Mucosa of descending colon (tissue), 3 donors: ENCODE results near the gene PANX2. TPM values are rescaled to one million over a fixed set of nuclear protein-coding genes. Genes with fewer than 3 reads are reported as not detected.

Experiments
- ATAC-seq: fragments of 200-7000 bp; cut with Tn5 transposase; one replicate; pipeline ENCODE4 v1.9.1; 2020; ENCODE audit warnings: mild to moderate bottlenecking, moderate library complexity
- DNase-seq, 3 donors: peaks; one replicate each; pipeline ENCODE4 v3.0.0-alpha.2; 2020
- H3K36me3 ChIP-seq: fragments of 200-600 bp; one replicate; pipeline ENCODE4 v1.8.0; 2021; ENCODE audit warnings: low read depth, mild to moderate bottlenecking
- H3K4me1 ChIP-seq: fragments of 200-600 bp; one replicate; pipeline ENCODE4 v1.8.0; 2021; ENCODE audit warnings: low read depth, mild to moderate bottlenecking
- H3K4me3 ChIP-seq: fragments of 200-600 bp; one replicate; pipeline ENCODE4 v1.8.0; 2021; ENCODE audit warnings: mild to moderate bottlenecking
- H3K9me3 ChIP-seq: fragments of 200-600 bp; one replicate; pipeline ENCODE4 v1.8.0; 2021; ENCODE audit warnings: mild to moderate bottlenecking
- CTCF ChIP-seq: fragments of 200-600 bp; IDR thresholded peaks from one replicate; pipeline ENCODE4 v1.8.0; 2022; ENCODE audit warnings: antibody characterized with exemption, mild to moderate bottlenecking
- intact Hi-C, 2 donors: fragments of 100-400 bp; cut with DNase I in 1 of 2; cut with micrococcal nuclease in 1 of 2; formaldehyde crosslinking; loops; one replicate each; pipeline versions ENCODE4 v1.11.0 to v1.11.1; 2022; cut with DNase I, micrococcal nuclease
- total RNA-seq, 3 donors: library from RNA; stranded (reverse); fragmentation: NEBNext Ultra II Directional in 2 of 3; extraction: Animal tissue kit (Norgen Biotek cat#: 25700) in 2 of 3; gene quantifications; one replicate each; pipeline versions ENCODE4 v1.2.1 to v1.2.4, GENCODE V29; 2021 to 2023
- donor health status: DM: no; HTN: no; CAD: no; lungs with moderate emphysema.
- donor health status: DM: no; HTN: no; CAD: no.
- donor health status: DM: no; HTN: yes; CAD: no.

PANX2 gene
- total RNA-seq, 3 donors from 2014 or later = 0.44 TPM; not detected in 2

GRCh38 chr22:50171319-50171964 lies 911 bp downstream of the PANX2 start:
- Histone ChIP-seq H3K9me3 (no peaks in the 10 kb centered on the region), H3K4me3 (no peak overlapping the region), H3K36me3 (no peaks in the 10 kb centered on the region), H3K4me1 (peaks cover 2% of the 10 kb centered on the region)
- DNase-seq = peak in 1 of 3 donors; percentile 42
- intact Hi-C loops = no loop called here
- peak; percentile 18 for ATAC-seq
- no peak for TF ChIP-seq CTCF

GRCh38 chr22:50171965-50172421 lies 1.5 kb downstream of the PANX2 start:
- intact Hi-C loops = no loop called here
- H3K4me1 ChIP-seq = peaks cover 2% of the 10 kb centered on the region
- TF ChIP-seq CTCF = no peak

GRCh38 chr22:50173311-50173982 lies 2.9 kb downstream of the PANX2 start:
- no peak for TF ChIP-seq CTCF
- ATAC-seq (peak; percentile 32), DNase-seq (peak in 1 of 3 donors; percentile 48)
- intact Hi-C loops = no loop called here
- H3K4me3 ChIP-seq = no peak overlapping the region
- no peaks in the 10 kb centered on the region for H3K9me3 ChIP-seq
- H3K4me1 ChIP-seq = peaks cover 2% of the 10 kb centered on the region
- no peaks in the 10 kb centered on the region for H3K36me3 ChIP-seq

More at GRCh38 chr22:50171965-50172421, 1.5 kb downstream of the PANX2 start:
- DNase-seq (peak in 1 of 3 donors; percentile 20), ATAC-seq (no peak)
- Histone ChIP-seq H3K9me3 (no peaks in the 10 kb centered on the region), H3K36me3 (no peaks in the 10 kb centered on the region), H3K4me3 (no peak overlapping the region)

GRCh38 chr22:50173983-50174355 lies 3.4 kb downstream of the PANX2 start:
- no peaks in the 10 kb centered on the region for H3K9me3 ChIP-seq
- H3K4me3 ChIP-seq = no peak overlapping the region
- DNase-seq (peak in 1 of 3 donors; percentile 34), ATAC-seq (no peak)
- no peak for TF ChIP-seq CTCF
- peaks cover 2% of the 10 kb centered on the region for H3K4me1 ChIP-seq
- intact Hi-C loops = no loop called here
- H3K36me3 ChIP-seq = no peaks in the 10 kb centered on the region

- no peak for ATAC-seq
- Histone ChIP-seq H3K4me1 (peaks cover 2% of the 10 kb centered on the region), H3K4me3 (no peak overlapping the region), H3K9me3 (no peaks in the 10 kb centered on the region), H3K36me3 (no peaks in the 10 kb centered on the region)
- intact Hi-C loops = no loop called here
- TF ChIP-seq CTCF = no peak
- peak in 1 of 3 donors; percentile 42 for DNase-seq
These were observed 4.1 kb downstream of the PANX2 start for GRCh38 chr22:50174382-50175190.
